ENCODE results near the gene FKBP5. TPM values are rescaled to one million over a fixed set of nuclear protein-coding genes. Genes with fewer than 3 reads are reported as not detected.
"Not testable (repeated sequence)": the region's sequence is repeated elsewhere in the genome, so short reads cannot be mapped to it uniquely, and the experiment has no call there.

FKBP5 gene
- total and polyA plus RNA-seq, 10 of the 15 experiments (the other 5 are each of a cell fraction or from before 2014, with no cell fraction given), result 29.0 to 123 (median 62.3) TPM

GRCh38 chr6:35690484-35690883, 1.8 kb upstream of the FKBP5 start:
- no TSS peak for BruUV-seq (replicated peaks)
- TF ChIP-seq MTA2 (IDR thresholded peaks at IDR 0.05; ENCODE audit: low read depth), result no peak

GRCh38 chr6:35690006-35690405, 1.3 kb upstream of the FKBP5 start:
- H3K36me3 ChIP-seq (ENCODE audit: control insufficient read depth in 2 of 2, insufficient read depth in 2 of 2, low read length in 1 of 2); H2AFZ ChIP-seq (ENCODE audit: control insufficient read depth, low read depth, low read length); DNase-seq (ENCODE audit: low read depth, low spot score); H3K27ac ChIP-seq (ENCODE audit: control insufficient read depth, insufficient read depth); BruUV-seq (replicated peaks); ATAC-seq; H3K4me1 ChIP-seq (ENCODE audit: control insufficient read depth, insufficient read depth, low read length); H3K4me3 ChIP-seq; intact Hi-C loops (cut with micrococcal nuclease; ENCODE audit: unreplicated experiment); H3K9me3 ChIP-seq (replicated peaks; ENCODE audit: control insufficient read depth, insufficient read depth, low read length); H3K27me3 ChIP-seq (replicated peaks in 1 of 2; ENCODE audit: control insufficient read depth in 2 of 2, insufficient read depth in 2 of 2, low read length in 1 of 2); FAIRE-seq; H4K20me1 ChIP-seq (ENCODE audit: control insufficient read depth, insufficient read depth); H3K4me2 ChIP-seq (ENCODE audit: control insufficient read depth, insufficient read depth); H3K9ac ChIP-seq (ENCODE audit: control insufficient read depth, insufficient read depth, low read length); in situ Hi-C loops (cut with MboI): not testable (repeated sequence)
- SMC1A ChIA-PET (ENCODE audit: uncharacterized antibody, unreplicated experiment), result interaction anchor here (0.9 to 1.2 kb wide), 3 partner anchors 21 to 61 kb away, joined by 3 read pairs; no protein-coding TSS in a partner anchor
- RAD21 ChIA-PET (ENCODE audit: unreplicated experiment), result interaction anchor here (1.6 kb wide), 1 partner anchor 37 kb away, joined by 3 read pairs; no protein-coding TSS in a partner anchor
- POLR2A ChIA-PET, result interaction anchor here (0.7 kb wide), 1 partner anchor 369 kb away, joined by 4 read pairs; no protein-coding TSS in a partner anchor
- peaks cover 34% of the 10 kb centered on the region for H3K79me2 ChIP-seq (ENCODE audit: control insufficient read depth, insufficient read depth, low read length)
- 96% methylated on average over 15 of the region's 16 CpGs for WGBS (ENCODE audit: insufficient coverage, insufficient replicate concordance, low lambda C conversion rate, missing lambda C conversion rate)
- CTCF ChIA-PET, result interaction anchor here (1.0 to 1.7 kb wide), 4 partner anchors 30 to 66 kb away, joined by 4 to 7 read pairs (median 4); partner anchors contain the start of gene ARMC12

More at GRCh38 chr6:35690484-35690883, 1.8 kb upstream of the FKBP5 start:
- DNase-seq (ENCODE audit: low read depth, low spot score) (no peak), ATAC-seq (no peak), FAIRE-seq (no peak)
- in situ Hi-C loops (cut with MboI), result no loop called here
- Histone ChIP-seq H4K20me1 (ENCODE audit: control insufficient read depth, insufficient read depth) (no peaks in the 10 kb centered on the region), H3K4me1 (ENCODE audit: control insufficient read depth, insufficient read depth, low read length) (peaks cover 5% of the 10 kb centered on the region), H3K79me2 (ENCODE audit: control insufficient read depth, insufficient read depth, low read length) (peaks cover 30% of the 10 kb centered on the region), H3K9ac (ENCODE audit: control insufficient read depth, insufficient read depth, low read length) (no peak overlapping the region), H2AFZ (ENCODE audit: control insufficient read depth, low read depth, low read length) (no peak overlapping the region), H3K27ac (ENCODE audit: control insufficient read depth, insufficient read depth) (no peak overlapping the region), H3K4me2 (ENCODE audit: control insufficient read depth, insufficient read depth) (no peak overlapping the region), H3K9me3 (replicated peaks; ENCODE audit: control insufficient read depth, insufficient read depth, low read length) (peaks cover 2% of the 10 kb centered on the region; the same call in 1 of the 3 replicates), H3K36me3 (ENCODE audit: control insufficient read depth in 2 of 2, insufficient read depth in 2 of 2, low read length in 1 of 2) (no peaks in the 10 kb centered on the region), H3K27me3 (replicated peaks in 1 of 2; ENCODE audit: control insufficient read depth in 2 of 2, insufficient read depth in 2 of 2, low read length in 1 of 2) (no peaks in the 10 kb centered on the region), H3K4me3 (no peak overlapping the region)
- WGBS (ENCODE audit: insufficient coverage, insufficient replicate concordance, low lambda C conversion rate, missing lambda C conversion rate), result 90% methylated on average over 9 of the region's 9 CpGs
- POLR2A ChIA-PET, result interaction anchor here (0.7 to 1.2 kb wide), 2 partner anchors 17 to 369 kb away, joined by 3 to 4 read pairs; no protein-coding TSS in a partner anchor
- CTCF ChIA-PET, result interaction anchor here (1.0 to 1.7 kb wide), 3 partner anchors 29 to 66 kb away, joined by 4 read pairs; no protein-coding TSS in a partner anchor
- intact Hi-C loops (cut with micrococcal nuclease; ENCODE audit: unreplicated experiment), result no loop called here
- SMC1A ChIA-PET (ENCODE audit: uncharacterized antibody, unreplicated experiment), result interaction anchor here (0.8 to 1.2 kb wide), 5 partner anchors 36 to 61 kb away, joined by 3 to 4 read pairs (median 4); no protein-coding TSS in a partner anchor
- RAD21 ChIA-PET (ENCODE audit: unreplicated experiment), result interaction anchor here (1.6 kb wide), 1 partner anchor 36 kb away, joined by 3 read pairs; no protein-coding TSS in a partner anchor

Measured in GM12878 (cell line).